NCI-H2081 treated with DMSO at 0.1 percent for 48 hours (cell line): ENCODE measurements around the gene CDH13.
A peak's percentile ranks its signal among the peaks of the same experiment; 100 is the strongest.
"Not testable (repeated sequence)": the region's sequence is repeated elsewhere in the genome, so short reads cannot be mapped to it uniquely, and the experiment has no call there.

Source experiments
- DNase-seq: peaks from one replicate; lab custom pipeline; 2025; lab: John Stamatoyannopoulos, UW

Gene CDH13

DNA sequence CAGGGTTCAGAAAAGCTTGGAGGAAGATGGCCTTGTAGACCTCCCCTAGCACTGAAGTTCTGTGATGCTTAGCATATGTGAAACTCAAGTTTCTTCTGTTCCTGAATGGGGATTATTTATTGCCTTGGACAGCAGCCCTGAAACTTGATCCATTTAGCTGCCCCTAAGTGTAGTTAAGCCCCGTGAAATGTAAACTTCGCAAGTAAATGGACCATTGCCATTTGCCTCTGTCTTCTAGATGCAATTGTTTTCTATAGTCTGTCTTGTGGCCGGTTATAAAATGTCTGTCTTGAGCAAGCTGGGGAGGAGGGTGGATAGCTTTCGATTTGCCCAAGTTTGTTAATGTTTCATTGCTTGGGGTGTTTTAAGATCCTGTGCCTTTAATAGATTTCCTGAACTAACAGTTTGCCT, 261.8 kb downstream of the CDH13 start:
- no peak for DNase-seq

DNA sequence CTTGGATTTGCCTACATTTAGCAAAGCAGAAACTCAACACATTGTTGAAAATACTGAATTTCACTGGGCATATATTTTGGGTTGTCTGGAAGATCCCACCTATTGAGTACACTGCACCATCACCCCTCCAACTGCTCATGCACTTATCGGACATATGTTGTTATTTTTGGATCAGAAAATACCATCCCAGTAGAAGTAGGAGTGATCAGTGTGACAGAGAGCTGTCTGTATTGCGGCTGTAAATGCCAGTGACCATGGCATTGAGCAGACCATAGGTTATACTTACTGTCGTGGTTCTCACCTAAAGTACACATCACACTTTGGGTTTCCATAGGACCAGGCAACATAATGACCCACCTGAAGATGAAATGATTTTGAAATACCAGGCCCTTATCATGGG, 264.7 kb downstream of the CDH13 start:
- DNase-seq = no peak

DNA sequence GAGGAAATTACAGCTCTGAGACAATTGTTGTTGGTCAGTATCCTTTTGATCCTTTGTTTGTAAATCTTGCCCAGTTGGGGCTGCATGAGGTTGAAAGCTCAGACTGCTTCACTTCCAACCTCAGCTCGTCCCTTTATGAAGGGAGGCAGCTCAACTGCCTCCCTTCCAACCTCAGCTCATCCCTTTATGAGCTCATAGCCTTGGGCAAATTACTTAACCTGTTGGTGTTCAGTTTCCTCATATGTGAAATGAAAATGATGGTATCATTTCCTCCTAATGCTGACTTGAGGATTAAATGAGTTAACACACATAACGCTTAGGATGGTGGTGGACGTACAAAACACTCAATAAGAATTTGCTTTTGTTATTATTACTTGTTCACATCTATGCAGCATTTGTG, 265.1 kb downstream of the CDH13 start:
- DNase-seq = no peak

DNA sequence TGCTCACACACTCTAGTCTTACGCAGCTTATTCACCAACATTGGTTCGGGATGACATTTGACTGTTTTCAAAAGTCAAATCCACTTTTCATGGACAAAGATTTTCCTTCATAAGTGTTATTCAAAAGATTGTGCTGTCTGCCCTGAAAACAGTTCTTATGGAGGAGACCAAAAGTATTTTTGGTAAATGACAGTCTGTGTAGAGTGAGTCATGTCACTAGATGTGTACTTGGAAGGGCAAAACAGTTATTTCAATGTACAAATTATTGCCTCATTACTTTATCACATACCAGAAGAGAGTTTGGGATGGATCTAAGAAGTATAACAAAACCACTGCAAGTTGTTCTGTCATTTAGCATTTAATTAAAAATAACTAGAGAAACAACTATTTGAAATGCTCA, 265.6 kb downstream of the CDH13 start:
- DNase-seq = no peak

DNA sequence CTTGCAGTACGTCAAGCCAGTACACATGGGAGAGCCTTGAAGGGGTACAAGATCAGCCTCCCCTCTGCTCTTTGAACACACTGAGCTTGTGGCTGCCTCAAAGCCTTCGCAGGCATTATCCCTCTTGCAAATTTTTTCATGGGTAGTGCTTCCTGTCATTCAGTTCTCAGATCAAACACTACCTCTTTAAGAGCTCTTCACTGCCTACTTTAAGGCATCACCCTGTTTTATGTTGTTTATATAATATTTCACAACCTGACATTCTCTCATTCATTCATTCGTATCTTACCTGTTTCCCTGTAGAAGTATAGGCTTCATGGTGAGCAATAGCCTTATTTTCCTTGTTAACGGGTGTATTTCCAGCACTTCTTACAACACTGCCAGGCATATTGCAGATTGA, 269.1 kb downstream of the CDH13 start:
- no peak for DNase-seq

DNA sequence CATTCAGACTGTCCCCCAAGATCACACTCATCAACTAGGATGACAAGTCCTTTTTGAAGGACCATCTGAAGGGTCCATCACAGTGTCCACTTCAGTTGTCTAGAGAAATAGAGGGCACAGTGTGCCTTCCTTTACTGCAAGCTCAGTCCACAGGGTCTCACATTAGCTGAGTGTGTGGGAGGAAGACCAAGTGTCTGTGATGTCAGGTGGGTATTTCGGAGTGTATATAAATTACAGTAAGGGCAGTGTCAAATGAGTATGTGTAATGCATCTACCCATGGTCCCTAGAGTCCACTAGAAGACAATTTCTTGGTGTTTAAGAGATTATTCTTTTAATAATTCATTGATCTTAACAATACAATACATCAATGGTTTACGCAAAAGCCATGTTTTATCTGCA, 272.2 kb downstream of the CDH13 start:
- DNase-seq = no peak

DNA sequence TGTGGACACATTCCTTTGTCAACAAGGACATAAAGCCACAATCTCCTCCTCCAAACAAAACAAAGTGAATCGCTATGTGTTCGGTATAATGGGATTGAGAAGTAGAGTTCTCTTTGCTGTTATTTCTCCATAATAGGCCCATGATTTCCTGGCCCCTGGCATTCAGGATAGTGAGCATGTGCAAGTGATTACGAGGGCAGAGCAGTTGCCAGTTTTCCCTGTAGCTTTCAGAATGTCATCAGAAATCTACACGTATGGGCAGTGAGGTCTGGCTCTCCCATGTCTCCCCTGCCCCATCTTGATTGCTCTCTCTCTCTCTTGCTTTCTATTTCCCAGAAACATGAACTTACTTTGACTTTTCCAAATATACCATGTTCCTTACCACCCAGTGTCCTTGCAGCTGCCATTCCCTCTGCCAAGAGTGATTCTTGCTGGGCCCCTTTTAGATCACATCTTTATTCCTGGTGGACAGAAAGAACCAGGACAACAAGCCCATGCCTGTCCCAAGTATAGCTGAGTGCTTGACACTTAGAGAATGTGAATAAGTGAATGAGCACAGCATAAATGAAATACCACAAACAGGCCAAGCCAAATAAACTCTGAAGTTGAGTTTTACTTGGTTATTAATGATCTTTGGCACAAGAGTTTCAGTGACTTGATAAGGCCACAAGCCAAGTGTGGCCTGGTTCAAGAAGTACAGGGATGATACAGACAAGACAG, 273.1 kb downstream of the CDH13 start:
- DNase-seq = no peak

DNA sequence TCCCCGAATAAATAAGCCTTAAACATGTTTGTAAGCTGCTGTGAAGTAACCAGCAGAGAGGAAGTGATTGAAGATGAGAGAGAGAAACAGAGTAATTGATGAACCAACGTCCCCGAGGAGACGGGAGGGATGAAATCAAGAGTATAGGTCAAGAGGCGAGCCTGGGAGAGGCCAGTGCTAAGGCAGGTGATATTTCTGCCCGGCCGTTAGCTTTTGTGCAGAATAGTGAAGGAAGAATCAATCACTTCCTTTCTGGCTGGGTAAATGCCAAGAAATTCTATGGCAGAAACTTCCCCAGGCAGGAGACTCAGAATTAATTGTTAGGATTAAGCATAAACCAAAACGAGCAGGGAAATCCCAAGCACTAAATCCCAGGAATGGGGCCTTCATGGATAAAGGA, 273.8 kb downstream of the CDH13 start:
- no peak for DNase-seq

DNA sequence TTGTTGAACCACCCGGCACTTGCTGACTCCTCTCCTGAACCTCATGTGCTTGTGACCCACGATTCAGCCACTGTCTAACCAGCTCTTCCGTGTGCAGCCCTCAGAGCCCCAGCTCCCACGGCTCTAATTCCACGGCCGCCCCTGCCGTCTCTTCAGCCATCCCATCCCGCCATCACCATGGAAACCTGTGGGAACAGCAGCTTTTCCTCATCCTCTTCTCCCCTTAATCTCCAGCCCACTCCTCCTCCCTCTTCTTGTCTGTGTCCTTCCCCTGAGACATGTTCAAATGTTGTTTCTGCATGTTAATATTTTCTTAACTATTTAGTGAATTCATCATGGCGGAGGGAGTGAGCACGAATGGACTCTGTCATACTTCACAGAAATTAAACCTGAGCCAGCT, 285.2 kb downstream of the CDH13 start:
- no peak for DNase-seq

DNA sequence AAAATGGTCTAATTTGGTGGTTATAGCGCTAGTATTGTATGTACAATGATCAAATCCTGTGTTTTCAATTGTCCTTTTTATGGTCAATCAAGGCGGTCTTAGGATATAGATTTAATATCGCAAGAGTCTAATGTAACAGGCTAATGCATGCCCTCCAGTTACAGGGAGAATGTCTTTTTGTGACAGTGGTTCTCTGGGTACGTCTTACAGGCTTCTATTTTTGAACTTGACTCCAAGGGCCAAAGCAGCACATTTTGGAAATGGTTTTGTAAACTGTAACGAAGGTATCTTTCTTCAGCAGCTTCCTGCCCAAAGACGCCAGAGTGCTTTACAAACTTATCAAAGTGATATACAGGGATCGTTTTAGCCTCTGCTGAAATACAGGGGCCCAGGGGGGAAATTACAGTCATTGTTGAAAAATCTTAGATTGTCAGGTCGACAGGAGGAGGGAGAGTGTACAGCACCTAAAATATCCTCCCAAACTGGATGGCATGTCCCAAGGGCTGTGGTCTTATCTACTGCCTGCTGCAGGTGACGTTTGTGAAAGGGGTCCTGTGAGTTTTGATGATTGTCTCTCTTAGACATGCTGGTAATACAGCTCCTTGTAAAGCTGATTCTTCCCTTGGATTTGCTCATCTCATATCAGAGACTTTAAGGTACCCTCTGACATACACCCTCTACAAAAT, 288.5 kb downstream of the CDH13 start:
- DNase-seq = no peak

DNA sequence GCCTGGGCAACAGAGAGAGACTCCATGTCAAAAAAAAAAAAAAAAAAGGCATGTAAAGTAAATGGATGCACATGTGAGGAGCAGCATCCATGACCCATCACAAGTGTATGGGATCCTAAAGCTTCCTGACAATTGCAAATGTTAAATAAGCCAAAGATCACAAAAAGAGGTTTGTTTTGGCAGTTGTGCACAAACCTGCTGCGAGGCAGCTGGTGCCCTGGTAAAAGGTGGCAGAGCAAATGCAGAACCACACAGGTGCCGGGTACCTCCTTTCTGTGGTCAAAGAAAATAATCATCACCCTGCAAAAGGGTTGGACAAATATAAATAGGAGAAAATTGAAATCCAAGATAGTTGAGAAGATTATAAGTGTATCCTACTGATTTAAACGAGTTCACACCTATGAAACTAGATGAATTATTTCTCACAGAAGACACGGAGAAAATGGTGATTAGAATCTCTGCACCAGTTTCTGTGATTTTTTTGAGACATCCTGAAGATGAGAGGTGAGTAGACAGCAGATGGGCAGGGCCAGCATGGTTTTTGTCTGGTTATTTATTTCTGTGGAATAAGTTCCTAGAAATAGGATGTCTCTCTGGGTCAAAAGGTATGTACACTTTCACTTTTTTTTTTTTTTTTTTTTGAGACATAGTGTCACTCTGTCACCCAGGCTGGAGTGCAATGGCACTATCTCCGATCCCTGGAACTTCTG, 291.3 kb downstream of the CDH13 start:
- DNase-seq = peak; percentile 3

DNA sequence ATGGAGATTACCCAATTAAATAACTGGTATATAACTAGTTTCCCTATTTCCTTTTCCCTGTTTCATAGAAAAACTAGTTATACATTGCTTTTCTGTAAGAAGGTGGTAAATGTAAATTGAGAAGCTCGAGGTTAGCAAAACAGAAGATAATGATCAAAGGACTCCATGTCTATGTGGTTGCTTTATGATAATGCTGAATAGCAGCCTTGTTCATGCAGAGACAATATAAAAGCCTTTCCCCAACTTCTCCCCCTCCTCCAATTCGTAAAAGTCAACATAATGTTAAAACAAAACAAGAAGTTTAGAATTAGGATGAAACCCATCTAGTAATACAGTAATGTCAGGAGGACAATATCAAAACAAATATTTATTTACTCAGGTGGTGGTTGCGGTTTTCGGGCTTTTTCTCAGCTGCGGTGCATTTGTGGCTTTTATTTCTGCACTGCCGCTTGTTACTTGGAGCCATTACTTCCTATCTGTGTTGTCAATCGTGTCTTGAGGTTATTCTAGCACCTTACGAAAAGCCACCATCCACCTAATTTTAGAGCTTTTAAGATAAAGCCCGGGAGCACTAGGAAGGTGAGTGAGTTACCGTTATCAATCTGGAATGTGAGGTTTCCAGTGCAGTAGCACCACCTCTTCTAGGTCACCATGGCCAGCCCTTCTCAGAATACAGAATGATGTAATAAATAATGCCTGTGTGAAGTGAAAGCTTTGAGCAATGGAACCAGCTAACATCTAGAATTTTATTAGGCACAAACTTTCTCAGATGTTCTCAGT, 297.5 kb downstream of the CDH13 start:
- no peak for DNase-seq

DNA sequence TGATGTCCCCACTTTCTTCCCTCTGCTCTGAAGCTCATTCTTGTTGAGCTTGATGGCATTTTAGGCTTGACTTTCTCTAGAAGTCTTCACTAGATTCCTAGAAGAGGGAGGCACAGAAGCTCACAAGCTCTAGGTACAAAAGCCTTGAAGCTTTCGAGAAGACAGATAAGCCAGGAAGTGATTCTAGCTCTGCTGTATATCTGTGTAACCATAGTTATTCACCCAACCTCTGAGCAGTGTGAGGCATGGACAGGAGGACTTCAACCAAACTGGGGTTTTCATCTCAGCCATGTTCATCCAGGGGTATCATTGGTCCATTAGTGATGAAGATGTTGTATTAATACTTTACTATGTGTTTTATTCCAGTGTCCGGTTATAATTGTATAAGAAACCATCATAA, 299.7 kb downstream of the CDH13 start:
- no peak for DNase-seq

DNA sequence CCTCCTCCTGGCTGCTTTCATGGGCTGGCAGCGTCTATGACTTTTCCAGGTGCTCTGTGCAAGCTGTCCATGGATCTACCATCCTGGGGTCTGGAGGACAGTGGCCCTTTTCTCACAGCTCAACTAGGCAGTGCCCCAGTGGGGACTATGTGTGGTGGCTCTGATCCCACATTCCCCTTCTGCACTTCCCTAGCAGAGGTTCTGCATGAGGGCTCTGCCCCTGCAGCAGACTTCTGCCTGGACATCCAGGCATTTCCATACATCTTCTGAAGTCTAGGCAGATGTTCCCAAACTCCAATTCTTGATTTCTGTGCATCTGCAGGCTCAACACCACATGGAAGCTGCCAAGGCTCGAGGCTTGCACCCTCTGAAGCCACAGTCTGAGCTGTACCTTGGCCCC, 307.2 kb downstream of the CDH13 start:
- DNase-seq = not testable (repeated sequence)

DNA sequence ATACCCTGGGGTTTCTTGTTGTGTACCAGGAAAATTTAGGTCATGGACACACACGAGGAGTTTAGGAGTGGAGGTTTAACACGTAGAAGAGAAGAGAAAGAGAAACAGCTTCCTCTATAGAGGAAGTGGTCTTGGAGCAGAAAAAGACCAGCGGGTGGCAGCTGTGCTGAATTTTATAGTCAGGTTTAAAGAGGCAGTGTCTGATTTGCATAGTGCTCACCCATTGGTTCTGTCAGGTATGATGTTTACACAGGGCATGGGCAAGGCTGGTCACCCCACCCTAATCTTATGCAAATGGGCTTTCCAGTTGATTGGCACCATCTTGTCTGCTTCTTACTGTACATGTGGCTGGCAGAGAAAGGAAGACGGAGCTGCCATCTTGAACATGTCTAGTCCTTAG, 309.0 kb downstream of the CDH13 start:
- DNase-seq = no peak

DNA sequence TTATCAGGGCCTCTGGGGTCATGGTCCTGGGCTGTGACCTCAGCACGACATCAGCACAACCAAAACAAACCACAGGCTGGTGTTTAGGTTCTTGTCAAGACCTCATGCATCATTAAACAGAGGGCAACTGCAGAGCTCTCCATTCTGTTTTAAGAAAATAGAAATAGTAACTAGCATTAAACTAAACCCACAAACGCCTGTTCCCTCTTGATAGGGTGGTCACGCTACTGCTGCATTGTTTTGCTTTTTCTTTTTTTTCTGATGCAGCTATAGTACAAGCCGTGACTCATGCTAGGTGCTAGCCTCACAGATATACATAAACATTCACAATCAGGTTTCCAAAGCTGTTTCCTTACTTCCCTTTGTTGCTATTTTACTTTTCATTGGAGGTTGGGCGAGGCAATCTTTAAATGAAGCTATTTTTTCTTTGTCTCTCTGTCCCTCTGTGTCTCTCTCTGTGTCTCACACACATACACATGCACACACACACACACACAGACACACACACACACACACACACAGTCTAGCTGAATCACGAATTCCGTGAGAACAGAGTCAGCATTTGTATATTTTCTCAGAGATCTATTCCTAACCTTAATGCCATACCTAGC, 310.3 kb downstream of the CDH13 start:
- no peak for DNase-seq

DNA sequence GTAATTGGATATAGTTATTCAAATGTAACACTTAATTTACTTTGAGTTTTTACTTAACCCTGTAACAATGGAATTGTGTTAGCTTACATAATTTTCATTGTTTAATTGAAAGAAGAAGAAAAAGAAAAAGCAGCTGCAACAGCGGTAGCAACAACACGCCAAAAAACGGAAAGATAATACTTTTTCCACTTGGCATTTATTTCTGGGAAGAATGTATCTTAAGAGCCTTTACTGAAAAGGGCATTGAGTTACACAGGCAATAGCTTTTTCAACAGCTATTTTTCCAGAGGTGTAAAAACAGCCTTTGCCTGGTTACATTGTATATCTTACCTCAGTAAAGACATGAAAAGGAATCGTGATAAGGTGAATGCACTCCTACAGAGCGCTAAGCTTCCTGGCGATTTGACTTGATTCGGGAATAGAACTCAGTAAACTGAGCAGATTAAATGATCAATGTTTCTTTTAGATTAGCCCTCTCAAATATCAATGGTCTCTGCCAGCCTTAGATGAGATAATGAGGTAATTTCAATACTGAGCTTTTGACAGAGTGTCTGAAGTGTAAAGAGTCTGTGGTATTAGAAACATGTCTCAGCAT, 311.3 kb downstream of the CDH13 start:
- DNase-seq = no peak

DNA sequence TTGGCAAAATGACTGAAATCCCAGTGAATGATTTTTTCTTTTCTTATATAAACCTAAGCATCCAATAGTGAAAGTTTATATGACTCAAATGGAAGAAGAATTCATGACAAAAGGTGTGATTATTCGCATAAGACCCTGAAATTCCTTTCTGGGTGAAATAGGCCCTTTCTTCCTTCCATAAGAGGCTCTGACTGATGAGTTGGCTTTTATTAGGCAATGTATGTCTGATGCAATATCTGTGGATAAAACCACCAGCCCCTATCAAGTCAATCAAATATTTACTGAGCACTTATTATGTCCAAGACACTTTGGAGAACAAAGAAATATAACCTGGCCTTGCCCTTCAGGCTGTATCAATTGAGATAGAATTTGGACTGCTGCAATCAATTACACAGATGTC, 316.6 kb downstream of the CDH13 start:
- DNase-seq = no peak

DNA sequence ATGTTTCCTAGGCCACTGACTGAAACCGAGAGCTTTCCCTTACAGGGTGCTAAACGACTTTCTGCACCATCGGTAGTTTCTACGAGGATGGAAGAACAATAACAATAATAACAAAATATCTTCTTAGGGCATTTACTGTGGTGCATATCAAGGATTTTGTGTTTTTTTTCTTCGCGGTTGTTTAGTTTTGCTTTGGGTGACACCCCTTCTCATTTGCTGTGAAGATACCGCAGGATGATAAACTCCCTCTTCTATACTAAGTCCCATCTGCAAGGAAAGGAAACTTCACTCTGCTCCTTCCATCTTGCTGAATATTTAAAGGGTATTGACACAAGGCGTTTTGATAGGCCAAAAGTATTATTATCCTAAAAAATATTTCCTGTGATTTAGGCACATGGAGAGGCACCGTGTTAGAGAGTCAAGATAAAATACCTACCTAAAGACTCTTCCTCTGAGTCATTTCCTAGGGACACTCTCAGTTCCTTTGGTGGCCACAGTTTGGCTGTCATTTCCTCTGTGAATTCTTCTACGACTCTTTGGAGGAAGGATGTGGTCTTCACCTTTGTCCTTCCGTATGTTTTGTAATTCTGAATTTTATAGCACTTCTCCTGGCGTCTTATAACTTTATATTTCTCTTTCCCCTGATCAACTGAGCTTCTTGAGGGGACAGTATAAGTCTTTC, 318.8 kb downstream of the CDH13 start:
- DNase-seq = no peak

DNA sequence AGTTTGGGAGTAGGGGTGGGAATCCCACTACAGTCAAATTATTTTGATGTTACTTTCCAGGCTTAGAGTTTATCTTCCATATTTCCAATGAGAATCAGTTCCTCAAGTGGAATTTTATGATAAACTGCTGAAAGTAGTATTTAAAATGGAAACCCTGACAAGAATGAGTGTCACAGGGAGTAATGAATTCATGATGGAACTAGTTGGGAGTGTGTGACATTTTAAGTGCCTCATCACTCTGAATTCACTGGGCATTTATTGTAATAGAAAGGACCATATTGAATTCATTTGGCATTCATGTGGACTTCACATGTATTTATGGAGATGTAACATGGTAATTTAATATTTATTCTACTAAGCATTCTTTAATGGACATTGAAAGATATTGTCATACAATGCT, 320.9 kb downstream of the CDH13 start:
- DNase-seq = no peak

DNA sequence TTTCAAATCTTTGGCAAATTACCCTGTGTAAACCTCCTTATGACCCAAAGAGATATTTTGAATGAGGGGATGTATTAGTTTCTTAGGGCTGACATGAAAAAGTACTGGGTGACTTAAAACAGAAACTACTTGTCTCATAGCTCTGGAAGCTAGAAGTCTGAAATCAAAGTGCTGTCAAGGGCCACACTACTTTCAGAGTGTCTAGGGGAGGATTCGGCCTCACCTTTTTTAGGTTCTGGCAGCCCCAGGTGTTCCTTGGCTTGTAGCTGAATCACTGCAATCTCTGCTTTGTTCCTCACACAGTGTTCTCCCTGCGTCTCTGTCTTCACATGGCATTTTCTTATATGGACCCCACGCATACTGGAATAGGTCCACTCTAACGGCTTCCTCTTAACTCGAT, 322.2 kb downstream of the CDH13 start:
- DNase-seq = no peak
